GM23338 (cell line): ENCODE results near the gene POLR3K.

Experiments used
- CREB1 ChIP-seq: fragments of 250-450 bp; sonication (Bioruptor Pico); IDR thresholded peaks from 2 replicates; pipeline ENCODE4 v1.5.0; 2020; ENCODE audit warnings: low read depth, mild to moderate bottlenecking, moderate library complexity
- CTCF ChIP-seq, 2 experiments: fragments of 200-600 bp in 1 of 2; sonication (generic) in 1 of 2; conservative IDR thresholded peaks; 2 replicates each; pipeline versions ENCODE4 v1.5.1 to v1.6.1; 2016 to 2017; ENCODE audit warnings: antibody characterized with exemption in 2 of 2, low read depth in 2 of 2, mild to moderate bottlenecking in 2 of 2, moderate library complexity in 1 of 2
- ETS1 ChIP-seq: IDR thresholded peaks from 2 replicates; pipeline ENCODE4 v1.6.1; 2016; ENCODE audit warnings: antibody characterized with exemption
- EZH2 ChIP-seq: fragments of 200-600 bp; sonication (generic); IDR thresholded peaks from one replicate; pipeline ENCODE4 v1.8.0; 2017; ENCODE audit warnings: antibody characterized with exemption, mild to moderate bottlenecking, low read depth; ENCODE audit not compliant: unreplicated experiment
- EZH2phosphoT487 ChIP-seq: fragments of 200-600 bp; sonication (generic); IDR thresholded peaks from one replicate; pipeline ENCODE4 v1.8.1; 2018; ENCODE audit warnings: antibody characterized with exemption; ENCODE audit not compliant: unreplicated experiment
- POLR2AphosphoS5 ChIP-seq: IDR thresholded peaks from 2 replicates; pipeline ENCODE4 v1.6.1; 2016; ENCODE audit warnings: antibody characterized with exemption, low read depth
- STAT1 ChIP-seq: IDR thresholded peaks from one replicate; pipeline ENCODE4 v1.6.1; 2016; ENCODE audit warnings: antibody characterized with exemption; ENCODE audit not compliant: unreplicated experiment
- ZNF331 ChIP-seq: fragments of 250-450 bp; sonication (Bioruptor Pico); IDR thresholded peaks from 2 replicates; pipeline ENCODE4 v1.5.0; 2020; ENCODE audit warnings: low read depth, mild to moderate bottlenecking, moderate library complexity
- TF ChIP-seq, protein P1 (sequence below): IDR thresholded peaks from one replicate; pipeline ENCODE4 v1.6.1; 2018; ENCODE audit warnings: antibody characterized with exemption; ENCODE audit not compliant: unreplicated experiment

DNA sequence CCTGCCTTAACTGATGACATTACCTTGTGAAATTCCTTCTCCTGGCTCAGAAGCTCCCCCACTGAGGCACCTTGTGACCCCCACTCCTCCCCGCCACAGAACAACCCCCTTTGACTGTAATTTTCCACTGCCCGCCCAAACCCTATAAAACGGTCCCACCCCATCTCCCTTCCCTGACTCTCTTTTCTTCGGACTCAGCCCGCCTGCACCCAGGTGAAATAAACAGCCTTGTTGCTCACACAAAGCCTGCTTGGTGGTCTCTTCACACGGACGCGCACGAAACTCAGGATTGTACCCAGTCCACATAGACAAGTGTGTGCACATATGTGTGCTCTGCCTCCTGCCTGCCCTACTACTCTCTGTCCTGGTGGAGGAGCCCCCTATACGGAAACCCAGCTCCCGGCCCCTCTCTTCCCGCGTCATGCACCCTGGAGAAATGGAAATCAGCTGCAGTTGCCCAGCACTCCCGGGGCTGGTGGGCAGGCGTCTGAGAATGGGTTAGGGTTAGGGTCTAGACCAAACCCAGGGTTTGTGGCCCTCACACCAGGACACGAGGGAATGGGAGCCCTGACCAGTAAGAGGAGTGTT, 21.4 kb upstream of the POLR3K start:
- TF ChIP-seq CTCF (conservative IDR thresholded peaks at IDR 0.05; ENCODE audit: low read depth in 2 of 2) (no peak), EZH2 (no peak), POLR2AphosphoS5 (no peak), ETS1 (no peak), CREB1 (CRISPR knock-in tag) (no peak), STAT1 (no peak), ZNF331 (CRISPR knock-in tag) (no peak), EZH2phosphoT487 (no peak)
- TF ChIP-seq, protein P1, sequence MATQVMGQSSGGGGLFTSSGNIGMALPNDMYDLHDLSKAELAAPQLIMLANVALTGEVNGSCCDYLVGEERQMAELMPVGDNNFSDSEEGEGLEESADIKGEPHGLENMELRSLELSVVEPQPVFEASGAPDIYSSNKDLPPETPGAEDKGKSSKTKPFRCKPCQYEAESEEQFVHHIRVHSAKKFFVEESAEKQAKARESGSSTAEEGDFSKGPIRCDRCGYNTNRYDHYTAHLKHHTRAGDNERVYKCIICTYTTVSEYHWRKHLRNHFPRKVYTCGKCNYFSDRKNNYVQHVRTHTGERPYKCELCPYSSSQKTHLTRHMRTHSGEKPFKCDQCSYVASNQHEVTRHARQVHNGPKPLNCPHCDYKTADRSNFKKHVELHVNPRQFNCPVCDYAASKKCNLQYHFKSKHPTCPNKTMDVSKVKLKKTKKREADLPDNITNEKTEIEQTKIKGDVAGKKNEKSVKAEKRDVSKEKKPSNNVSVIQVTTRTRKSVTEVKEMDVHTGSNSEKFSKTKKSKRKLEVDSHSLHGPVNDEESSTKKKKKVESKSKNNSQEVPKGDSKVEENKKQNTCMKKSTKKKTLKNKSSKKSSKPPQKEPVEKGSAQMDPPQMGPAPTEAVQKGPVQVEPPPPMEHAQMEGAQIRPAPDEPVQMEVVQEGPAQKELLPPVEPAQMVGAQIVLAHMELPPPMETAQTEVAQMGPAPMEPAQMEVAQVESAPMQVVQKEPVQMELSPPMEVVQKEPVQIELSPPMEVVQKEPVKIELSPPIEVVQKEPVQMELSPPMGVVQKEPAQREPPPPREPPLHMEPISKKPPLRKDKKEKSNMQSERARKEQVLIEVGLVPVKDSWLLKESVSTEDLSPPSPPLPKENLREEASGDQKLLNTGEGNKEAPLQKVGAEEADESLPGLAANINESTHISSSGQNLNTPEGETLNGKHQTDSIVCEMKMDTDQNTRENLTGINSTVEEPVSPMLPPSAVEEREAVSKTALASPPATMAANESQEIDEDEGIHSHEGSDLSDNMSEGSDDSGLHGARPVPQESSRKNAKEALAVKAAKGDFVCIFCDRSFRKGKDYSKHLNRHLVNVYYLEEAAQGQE, result no peak
